NOMO-1 treated with dmso at 0.1 percent for 144 hours (cell line): Measurements from ENCODE around the gene FOXO3.
"Not testable (repeated sequence)": the region's sequence is repeated elsewhere in the genome, so short reads cannot be mapped to it uniquely, and the experiment has no call there.

ENCODE experiments used
- DNase-seq: peaks from one replicate; lab custom pipeline; 2025; ENCODE audit not compliant: unreplicated experiment; lab: John Stamatoyannopoulos, UW

FOXO3 gene

DNA sequence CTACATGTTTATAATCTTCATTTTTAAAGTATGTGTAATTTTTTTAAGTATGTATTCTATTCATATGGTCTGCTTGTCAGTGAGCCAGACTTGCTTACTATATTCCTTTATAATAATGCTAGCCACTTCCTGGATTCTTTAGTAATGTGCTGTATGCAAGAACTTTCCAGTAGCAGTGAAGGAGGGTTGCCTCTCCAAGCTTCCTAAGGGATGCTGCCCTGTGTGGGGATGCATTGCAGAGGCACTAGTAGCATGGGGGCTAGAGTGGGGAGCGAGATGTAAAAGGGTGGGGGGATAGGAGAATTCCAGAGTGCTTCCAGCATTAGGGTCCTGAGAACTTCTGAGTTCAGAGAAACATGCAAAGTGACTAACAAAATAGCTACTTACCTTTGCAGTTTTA lies 121.0 kb downstream of the FOXO3 start:
- DNase-seq: not testable (repeated sequence)

GRCh38 chr6:108682383-108683119 lies 121.8 kb downstream of the FOXO3 start:
- DNase-seq: not testable (repeated sequence)

GRCh38 chr6:108683976-108684375 lies 123.3 kb downstream of the FOXO3 start:
- not testable (repeated sequence) for DNase-seq

DNA sequence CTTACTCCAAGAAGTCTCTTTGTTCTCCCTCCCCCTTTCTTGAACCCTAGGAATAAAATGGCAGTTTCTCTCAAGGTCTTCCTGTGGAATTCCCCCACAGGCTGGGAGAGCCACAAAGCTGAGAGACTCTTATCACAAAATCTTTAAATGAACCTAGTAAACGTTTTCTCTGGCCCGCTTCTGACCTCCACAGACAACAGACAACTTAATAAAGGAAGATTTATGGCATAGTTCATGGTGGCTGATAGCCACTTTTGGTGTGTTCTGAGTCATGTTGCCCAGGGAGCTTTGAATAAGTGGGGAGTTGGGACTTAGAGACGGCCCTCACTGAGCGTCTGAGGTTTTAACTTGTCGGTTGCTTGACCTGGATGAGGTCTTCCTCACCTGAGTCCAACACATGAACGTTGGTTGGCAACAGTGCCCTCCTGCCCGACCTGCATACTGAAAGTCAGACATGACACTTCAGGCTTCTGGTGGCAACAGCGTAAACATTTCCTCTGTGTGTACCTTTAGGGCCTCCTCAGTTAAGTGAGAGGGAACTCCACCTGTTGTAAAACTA lies 124.1 kb downstream of the FOXO3 start:
- peak; percentile 15 for DNase-seq

- DNase-seq: no peak
Observed at GRCh38 chr6:108685970-108686369, 125.3 kb downstream of the FOXO3 start.

- no peak for DNase-seq
Observed at GRCh38 chr6:108686896-108687295, 126.2 kb downstream of the FOXO3 start.

- no peak for DNase-seq
Observed at GRCh38 chr6:108687921-108688320, 127.2 kb downstream of the FOXO3 start.

DNA sequence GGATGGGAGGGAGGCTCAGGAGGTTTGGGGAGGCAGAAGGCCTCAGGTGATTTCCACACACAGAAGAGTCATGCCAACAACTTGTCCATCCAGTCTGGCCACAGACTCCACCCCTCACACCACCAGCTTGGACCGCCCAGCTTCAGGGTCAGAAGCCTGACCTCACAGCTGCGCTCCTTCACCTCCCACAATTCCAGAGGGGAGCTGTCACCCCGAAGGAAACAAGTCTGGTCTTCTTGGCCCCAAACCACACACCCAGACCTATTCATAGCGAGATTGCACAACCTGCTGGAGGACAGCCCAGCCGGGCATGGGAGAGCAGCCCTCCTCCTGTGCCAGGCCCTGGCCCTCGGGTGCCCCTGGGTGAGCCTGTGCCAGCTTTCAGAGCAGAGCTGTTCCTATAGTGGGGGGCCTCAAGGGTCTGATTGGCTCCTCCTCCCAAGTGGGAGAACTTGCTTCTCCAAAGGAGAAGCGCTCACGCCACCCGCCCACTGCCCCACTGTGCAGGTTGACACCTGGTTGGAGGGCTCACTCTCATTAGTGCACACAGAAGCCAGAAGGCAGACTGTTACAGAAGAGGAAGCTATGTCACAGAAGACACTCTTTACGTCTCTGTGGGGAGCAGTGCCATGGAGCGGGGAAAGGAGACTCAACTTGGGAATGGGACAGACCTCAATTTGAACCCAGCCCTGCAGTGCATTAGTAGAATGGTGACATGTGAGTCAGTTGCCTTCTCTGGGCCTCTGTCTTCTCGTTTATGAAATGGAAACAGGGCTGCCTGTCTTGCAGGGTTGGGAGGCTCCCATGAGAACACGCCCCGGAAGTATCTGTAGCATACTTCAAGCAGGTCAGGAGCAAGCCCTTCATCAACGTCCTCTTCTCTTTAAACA lies 128.8 kb downstream of the FOXO3 start:
- DNase-seq: peak; percentile 85

- DNase-seq: no peak
Observed at GRCh38 chr6:108690326-108691049, 129.8 kb downstream of the FOXO3 start.

DNA sequence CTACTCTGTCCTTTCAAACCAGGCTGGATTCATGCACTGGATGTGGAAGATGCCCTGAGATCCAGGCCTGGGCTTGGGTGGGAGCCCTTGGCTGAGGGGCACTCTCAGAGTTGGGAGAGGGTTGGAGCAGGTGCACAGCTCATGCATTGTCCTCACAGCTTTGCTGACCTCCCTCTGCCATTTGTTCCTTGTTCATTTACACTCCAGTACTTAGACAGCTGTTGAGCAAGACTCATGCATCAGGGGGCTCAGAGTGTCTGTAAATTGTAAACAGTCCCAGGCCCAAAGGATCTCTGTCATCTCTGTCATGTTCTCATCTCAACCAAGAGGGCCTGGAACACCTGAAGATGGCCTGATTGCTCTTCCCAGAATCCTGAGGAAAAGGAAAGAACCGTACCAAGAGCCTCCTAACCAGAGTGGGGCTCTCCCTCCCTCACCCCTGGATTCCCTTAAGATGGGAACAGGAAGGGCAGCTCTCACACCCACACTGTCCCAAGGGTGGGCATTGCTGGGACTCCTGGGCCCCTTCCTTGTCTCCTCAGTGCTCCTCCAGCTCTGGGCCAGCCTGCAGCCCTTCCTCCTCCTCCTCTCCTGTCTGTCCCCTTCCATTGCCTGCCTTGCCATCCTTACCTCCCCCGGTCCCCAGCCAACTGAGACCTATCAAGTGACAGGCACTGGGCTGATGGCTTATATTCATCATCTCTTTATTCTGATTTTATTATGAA lies 132.9 kb downstream of the FOXO3 start:
- no peak for DNase-seq

GRCh38 chr6:108694816-108695215 lies 134.1 kb downstream of the FOXO3 start:
- no peak for DNase-seq

GRCh38 chr6:108697561-108698161 lies 136.9 kb downstream of the FOXO3 start:
- DNase-seq: no peak

DNA sequence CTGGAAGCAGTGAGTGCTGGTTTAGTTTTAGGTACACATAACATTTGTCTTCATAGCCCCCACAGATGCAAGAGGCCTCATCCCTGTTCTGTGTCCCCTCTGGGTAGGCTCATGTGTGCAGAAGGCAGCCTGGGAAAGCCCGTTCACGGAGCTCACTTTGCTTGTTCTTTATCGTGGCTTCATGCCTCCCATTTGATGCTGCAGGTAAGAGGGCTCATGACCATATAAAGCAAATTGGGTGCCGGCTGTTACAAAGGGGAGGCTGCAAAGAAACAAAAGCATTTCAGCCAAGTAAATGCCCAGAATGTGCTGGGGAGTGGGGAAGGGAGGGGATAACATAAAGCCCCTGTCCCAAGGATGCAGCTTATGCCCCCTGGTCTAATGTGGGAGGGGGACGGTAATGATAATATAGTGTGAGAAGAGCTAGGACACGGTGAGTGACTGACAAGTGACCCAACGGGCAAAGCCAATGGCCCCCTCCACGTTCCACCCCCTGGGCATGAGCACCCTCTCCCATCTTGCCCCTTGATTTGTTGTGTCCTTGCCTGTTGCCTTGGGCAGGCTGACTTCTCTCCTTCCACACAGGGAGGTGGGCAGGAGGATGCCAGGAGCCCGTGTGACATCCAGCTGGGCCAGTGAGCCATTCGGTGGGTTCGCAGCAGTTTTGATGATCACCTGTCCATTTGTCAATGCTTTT lies 138.0 kb downstream of the FOXO3 start:
- no peak for DNase-seq

- DNase-seq: no peak
Observed at GRCh38 chr6:108699290-108700041, 138.7 kb downstream of the FOXO3 start.

- DNase-seq: no peak
Observed at GRCh38 chr6:108702106-108702851, 141.6 kb downstream of the FOXO3 start.

DNA sequence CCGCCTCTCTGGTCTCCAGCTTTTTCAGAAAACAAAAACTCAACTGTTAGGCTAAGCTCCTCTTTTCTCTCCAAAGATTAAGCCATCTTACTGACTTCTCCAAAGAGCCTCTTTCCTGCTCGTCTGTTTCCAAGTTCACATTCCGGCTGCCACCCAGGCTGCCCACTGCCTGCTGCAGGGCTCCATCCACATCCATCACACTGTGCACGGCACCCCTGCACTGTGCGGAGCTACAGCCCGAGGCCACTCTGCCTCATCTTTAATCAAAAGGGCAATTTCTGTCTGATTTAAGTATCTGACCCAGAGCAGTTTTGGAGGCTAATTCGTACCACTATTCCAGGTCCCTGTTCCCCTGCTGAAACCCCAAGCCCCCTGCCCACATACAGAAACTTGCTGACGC lies 145.9 kb downstream of the FOXO3 start:
- DNase-seq: no peak

GRCh38 chr6:108707328-108707976 lies 146.7 kb downstream of the FOXO3 start:
- DNase-seq: no peak

DNA sequence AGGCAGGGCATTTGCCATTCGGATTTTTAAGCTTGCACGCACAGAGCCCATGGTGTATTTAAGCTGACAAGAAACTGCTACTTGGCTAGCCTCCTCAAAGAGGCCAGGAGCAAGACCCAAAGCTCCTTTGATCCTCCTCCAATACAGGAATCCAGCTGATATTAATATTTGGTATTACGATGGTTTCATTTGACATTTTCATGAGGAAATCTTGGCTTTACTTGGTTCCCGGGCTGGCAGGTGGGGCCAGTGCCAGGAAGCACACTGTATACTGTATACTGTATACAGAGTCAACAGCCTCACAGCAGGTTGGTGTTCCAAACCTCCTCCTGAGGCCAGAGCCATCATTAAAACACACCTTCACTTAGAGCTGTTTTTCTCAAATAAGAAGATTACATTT lies 149.3 kb downstream of the FOXO3 start:
- DNase-seq: no peak
